Ishikawa (cell line): Measurements from ENCODE around the gene BARX1.

Experiments used
- CEBPB ChIP-seq: IDR thresholded peaks from 2 replicates; pipeline ENCODE4 v1.6.1; 2012
- EGR1 ChIP-seq: IDR thresholded peaks from 2 replicates; pipeline ENCODE4 v1.6.1; 2012
- EP300 ChIP-seq: IDR thresholded peaks from 2 replicates; pipeline ENCODE4 v1.6.1; 2012; ENCODE audit warnings: borderline replicate concordance
- FOXM1 ChIP-seq: IDR thresholded peaks from 2 replicates; pipeline ENCODE4 v1.6.1; 2012; ENCODE audit warnings: low read depth, borderline replicate concordance
- MAX ChIP-seq: IDR thresholded peaks from 2 replicates; pipeline ENCODE4 v1.6.1; 2012
- RAD21 ChIP-seq: IDR thresholded peaks from 2 replicates; pipeline ENCODE4 v1.6.1; 2012; ENCODE audit warnings: low read depth
- REST ChIP-seq: IDR thresholded peaks from 2 replicates; pipeline ENCODE4 v1.6.1; 2012; ENCODE audit warnings: low read depth, mild to moderate bottlenecking
- TEAD4 ChIP-seq: IDR thresholded peaks from 2 replicates; pipeline ENCODE4 v1.6.1; 2012
- USF1 ChIP-seq: IDR thresholded peaks from 2 replicates; pipeline ENCODE4 v1.6.1; 2012
- YY1 ChIP-seq: IDR thresholded peaks from 2 replicates; pipeline ENCODE4 v1.6.1; 2012; ENCODE audit warnings: low read depth
- ZBTB7A ChIP-seq: IDR thresholded peaks from 2 replicates; pipeline ENCODE4 v1.6.1; 2012; ENCODE audit warnings: low read depth

- no peak for TF ChIP-seq ZBTB7A
- TF ChIP-seq TEAD4: no peak
- TF ChIP-seq EP300: no peak
- no peak for TF ChIP-seq EGR1
- TF ChIP-seq CEBPB: no peak
- no peak for TF ChIP-seq YY1
- no peak for TF ChIP-seq REST
- no peak for TF ChIP-seq RAD21
- no peak for TF ChIP-seq FOXM1
- TF ChIP-seq MAX: no peak
- no peak for TF ChIP-seq USF1
Measured at GRCh38 chr9:93976081-93976480, 20.9 kb upstream of the BARX1 start.
